BLaER1 treated with 17β-estradiol and CSF1 and Interleukin-3, amounts not matched to agents 10 nM and 100 nM (cell line): ENCODE data around the gene ZNF213.

Source experiments
- H3K27ac ChIP-seq, 11 experiments: shearing (Covaris generic); formaldehyde crosslinking; 2 replicates each; pipeline ENCODE4 v1.8.1; 2022
- H3K27me3 ChIP-seq, 11 experiments: shearing (Covaris generic); formaldehyde crosslinking; 2 replicates each; pipeline ENCODE4 v1.8.1; 2022
- H3K36me3 ChIP-seq, 11 experiments: shearing (Covaris generic); formaldehyde crosslinking; 2 replicates each; pipeline ENCODE4 v1.8.1; 2022
- H3K4me1 ChIP-seq, 10 experiments: shearing (Covaris generic); formaldehyde crosslinking; 2 replicates each; pipeline ENCODE4 v1.8.1; 2022
- H3K4me2 ChIP-seq, 11 experiments: shearing (Covaris generic); formaldehyde crosslinking; 2 replicates each; pipeline ENCODE4 v1.8.1; 2022
- H3K4me3 ChIP-seq, 10 experiments: shearing (Covaris generic); formaldehyde crosslinking; 2 replicates each; pipeline ENCODE4 v1.8.1; 2022
- H3K9ac ChIP-seq, 11 experiments: shearing (Covaris generic); formaldehyde crosslinking; 2 replicates each; pipeline ENCODE4 v1.8.1; 2022
- H3K9me3 ChIP-seq, 11 experiments: shearing (Covaris generic); formaldehyde crosslinking; replicated peaks in 1 of 11; 2 replicates each; pipeline ENCODE4 v1.8.1; 2022
- H4K20me1 ChIP-seq, 11 experiments: shearing (Covaris generic); formaldehyde crosslinking; 2 replicates each; pipeline ENCODE4 v1.8.1; 2022
- Cebpa-rat ChIP-seq, 11 experiments: shearing (Covaris generic); IDR thresholded peaks; 2 replicates each; pipeline ENCODE4 v1.8.1; 2022

ZNF213 gene

DNA sequence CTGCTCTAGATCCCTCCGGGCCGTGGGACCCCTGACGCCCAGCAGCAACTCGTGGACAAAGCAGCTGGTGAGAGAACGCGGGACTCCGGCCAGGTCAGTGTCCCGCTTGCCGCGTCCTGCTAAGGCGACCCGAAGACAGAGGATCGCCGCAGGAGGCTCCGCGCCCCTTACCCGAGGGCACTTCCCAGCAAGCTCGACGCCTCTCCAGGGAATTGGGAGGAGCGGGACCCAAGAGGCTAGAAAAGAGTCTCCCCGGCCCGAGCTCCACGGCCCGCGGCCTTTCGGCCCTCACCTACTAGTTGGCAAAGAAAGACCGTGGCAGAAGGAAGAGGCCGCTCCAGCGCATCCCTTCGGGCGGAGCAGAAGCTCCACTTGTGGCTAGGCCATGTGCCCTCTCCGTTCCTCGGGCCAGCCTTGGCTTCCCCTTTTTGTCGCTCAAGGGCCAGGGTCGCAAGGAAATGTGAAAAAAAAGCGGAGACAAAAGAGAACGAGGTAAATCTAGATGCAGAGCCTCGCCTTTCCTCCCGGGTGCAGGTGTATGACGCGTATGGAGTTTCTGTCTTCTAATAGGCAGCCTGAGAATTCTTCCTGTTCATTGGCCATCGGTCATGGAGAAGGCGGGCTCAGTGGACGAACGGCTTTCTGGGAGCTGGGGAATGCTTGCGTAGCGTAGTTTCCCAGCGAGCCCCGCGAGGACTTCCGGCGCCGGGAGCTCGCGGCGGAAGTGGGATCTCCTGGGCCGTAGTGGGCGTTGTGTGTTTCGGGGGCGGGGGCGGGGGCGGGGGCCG lies at the start of gene ZNF213:
Gene ZNF213, plus strand, starts transcription at position 692 of the 788 bp plus-strand sequence. CDS start 2,252 bp downstream, outside the sequence.
- Histone ChIP-seq H3K27ac (peak within 1 kb of the TSS; percentile 77 to 97 (median 93)), H3K4me3 (peak within 1 kb of the TSS; percentile 81 to 98 (median 86)), H3K36me3 (peaks cover 13 to 46% (median 39%) of the 10 kb centered on the region in 11 experiments; a peak in 20 of 22 replicates), H3K9ac (peak within 1 kb of the TSS; percentile 89 to 99 (median 94)), H3K4me1 (peaks cover 50 to 69% (median 65%) of the 10 kb centered on the region in 10 experiments), H3K4me2 (peak within 1 kb of the TSS; percentile 82 to 98 (median 91)), H3K27me3 (no peaks in the 10 kb centered on the region), H4K20me1 (peaks cover 0 to 21% (median 0%) of the 10 kb centered on the region in 11 experiments; a peak in 5 of 22 replicates), H3K9me3 (no peaks in the 10 kb centered on the region)
- no peak for TF ChIP-seq Cebpa-rat (IDR thresholded peaks at IDR 0.05)

DNA sequence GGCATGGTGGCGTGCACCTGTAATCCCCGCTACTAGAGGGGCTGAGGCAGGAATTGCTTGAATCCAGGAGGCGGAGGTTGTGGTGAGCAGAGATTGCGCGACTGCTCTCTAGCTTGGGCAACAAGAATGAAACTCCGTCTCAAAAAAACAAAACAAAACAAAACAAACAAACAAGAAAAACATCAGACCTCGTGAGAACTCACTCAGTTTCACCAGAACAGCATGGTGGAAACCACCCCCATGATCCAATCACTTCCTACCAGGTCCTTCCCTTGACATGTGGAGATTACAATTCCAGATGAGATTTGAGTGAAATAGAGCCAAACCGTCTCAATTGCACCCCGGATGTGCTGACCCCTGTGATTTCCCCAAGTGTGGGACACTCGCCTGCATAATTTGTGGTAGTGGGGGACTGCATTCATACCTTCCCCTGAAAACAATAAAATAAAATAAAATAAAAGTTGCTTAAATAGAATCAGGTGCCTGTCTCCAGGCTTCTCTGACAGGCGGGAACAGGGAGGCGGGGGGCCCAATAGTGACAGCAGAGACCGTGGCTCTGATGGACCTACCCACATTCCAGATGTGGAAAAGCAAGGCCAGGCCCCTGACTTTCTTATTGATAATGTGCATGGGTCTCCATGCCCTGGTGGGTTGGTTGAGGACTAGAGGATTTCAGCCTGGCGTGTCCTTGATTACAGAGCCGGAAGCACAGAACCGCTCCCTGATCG lies 48.8 kb upstream of the ZNF213 start:
- H3K9ac ChIP-seq = peak overlapping the region; percentile 44 to 76 (median 63); a peak in 18 of 22 replicates
- no peak for TF ChIP-seq Cebpa-rat (IDR thresholded peaks at IDR 0.05)
- H3K27ac ChIP-seq = peak overlapping the region; percentile 51 to 79 (median 65); a peak in 21 of 22 replicates
- peaks cover 0 to 3% (median 0%) of the 10 kb centered on the region in 11 experiments; a peak in 3 of 22 replicates for H3K36me3 ChIP-seq
- H3K27me3 ChIP-seq = no peaks in the 10 kb centered on the region
- H3K4me2 ChIP-seq = peak overlapping the region; percentile 80 to 100 (median 90)
- peaks cover 0 to 5% (median 4%) of the 10 kb centered on the region in 11 experiments; a peak in 18 of 22 replicates for H3K9me3 ChIP-seq
- no peaks in the 10 kb centered on the region for H4K20me1 ChIP-seq
- peaks cover 31 to 60% (median 48%) of the 10 kb centered on the region in 10 experiments for H3K4me1 ChIP-seq
- H3K4me3 ChIP-seq = peak overlapping the region in 8 of 10 experiments; percentile 39 to 62 (median 48); a peak in 15 of 20 replicates

GRCh38 chr16:3086596-3087242 lies 48.1 kb upstream of the ZNF213 start:
- peak overlapping the region; percentile 44 to 76 (median 63); a peak in 21 of 22 replicates for H3K9ac ChIP-seq
- H3K4me3 ChIP-seq = peak overlapping the region; percentile 1 to 62 (median 46); a peak in 17 of 20 replicates
- no peaks in the 10 kb centered on the region for H3K9me3 ChIP-seq
- peaks cover 34 to 66% (median 53%) of the 10 kb centered on the region in 10 experiments for H3K4me1 ChIP-seq
- H3K27me3 ChIP-seq = no peaks in the 10 kb centered on the region
- H3K36me3 ChIP-seq = no peaks in the 10 kb centered on the region
- H4K20me1 ChIP-seq = no peaks in the 10 kb centered on the region
- peak overlapping the region; percentile 80 to 100 (median 90) for H3K4me2 ChIP-seq
- no peak for TF ChIP-seq Cebpa-rat (IDR thresholded peaks at IDR 0.05)
- H3K27ac ChIP-seq = peak overlapping the region; percentile 51 to 79 (median 65); a peak in 21 of 22 replicates

DNA sequence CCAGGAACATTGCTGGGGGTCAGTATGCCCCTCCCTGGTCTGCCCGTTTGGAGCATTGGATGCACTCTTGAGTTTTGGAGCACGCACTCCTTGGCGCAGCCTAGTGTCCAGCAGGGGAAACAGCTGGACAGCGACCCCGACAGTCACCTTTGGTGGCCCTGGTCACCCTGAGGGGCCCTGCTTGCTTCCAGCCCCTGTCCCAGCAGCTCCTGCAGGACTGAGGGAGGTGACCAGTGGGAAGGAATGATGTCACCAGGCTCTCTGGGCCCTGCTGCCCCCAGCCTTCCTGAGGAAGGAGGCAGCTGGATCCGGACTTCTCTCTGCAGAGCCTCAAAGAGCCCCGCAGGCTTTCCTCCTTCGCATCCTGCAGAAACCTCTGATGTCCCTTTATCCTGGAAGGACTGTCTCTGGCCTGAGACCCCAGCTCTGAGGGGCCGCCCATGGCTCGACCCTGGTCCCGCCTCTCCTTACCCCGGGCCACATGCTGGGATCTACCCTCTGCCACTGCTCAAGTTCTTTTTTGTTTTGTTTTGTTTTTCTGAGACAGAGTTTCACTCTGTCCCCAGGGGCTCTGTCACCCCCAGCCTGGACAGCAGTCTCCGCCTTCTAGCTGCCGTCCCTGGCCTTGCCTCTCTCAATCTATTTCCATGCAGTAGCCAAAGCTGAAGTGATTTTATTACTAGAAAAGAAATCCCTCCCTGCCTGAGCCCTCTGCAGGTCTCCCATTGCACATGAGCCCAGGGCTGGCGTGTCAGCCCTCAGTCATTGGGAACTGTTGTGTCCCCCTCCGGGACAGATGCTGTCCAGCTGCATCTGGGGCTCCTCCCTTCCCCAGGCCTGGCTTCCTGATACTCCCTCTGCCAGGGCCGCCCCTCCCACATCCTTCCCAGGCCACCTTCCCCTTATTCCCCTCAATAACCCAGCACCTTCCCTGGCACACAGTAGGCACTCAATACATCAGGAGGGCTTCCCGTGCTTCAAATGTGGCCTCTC lies 47.3 kb upstream of the ZNF213 start:
- H3K4me1 ChIP-seq = peaks cover 41 to 75% (median 62%) of the 10 kb centered on the region in 10 experiments
- H4K20me1 ChIP-seq = no peaks in the 10 kb centered on the region
- no peak for TF ChIP-seq Cebpa-rat (IDR thresholded peaks at IDR 0.05)
- H3K9ac ChIP-seq = peak overlapping the region; percentile 44 to 76 (median 63); a peak in 19 of 22 replicates
- H3K4me3 ChIP-seq = peak overlapping the region; percentile 1 to 62 (median 46); a peak in 18 of 20 replicates
- H3K27me3 ChIP-seq = peaks cover 0 to 3% (median 0%) of the 10 kb centered on the region in 11 experiments; a peak in 1 of 22 replicates
- H3K4me2 ChIP-seq = peak overlapping the region; percentile 80 to 100 (median 90)
- H3K27ac ChIP-seq = peak overlapping the region; percentile 51 to 79 (median 65); a peak in 21 of 22 replicates
- H3K36me3 ChIP-seq = no peaks in the 10 kb centered on the region
- H3K9me3 ChIP-seq = no peaks in the 10 kb centered on the region

GRCh38 chr16:3088450-3088849 lies 46.4 kb upstream of the ZNF213 start:
- Histone ChIP-seq H3K9me3 (no peaks in the 10 kb centered on the region), H3K36me3 (no peaks in the 10 kb centered on the region), H3K4me1 (peaks cover 41 to 84% (median 71%) of the 10 kb centered on the region in 10 experiments), H3K27me3 (peaks cover 0 to 4% (median 0%) of the 10 kb centered on the region in 11 experiments; a peak in 1 of 22 replicates), H3K27ac (peak overlapping the region in 3 of 11 experiments; percentile 64 to 79 (median 78); a peak in 4 of 22 replicates), H4K20me1 (no peaks in the 10 kb centered on the region), H3K9ac (peak overlapping the region in 3 of 11 experiments; percentile 9 to 68 (median 66); a peak in 2 of 22 replicates), H3K4me3 (no peak overlapping the region), H3K4me2 (peak overlapping the region in 10 of 11 experiments; percentile 80 to 100 (median 88); a peak in 20 of 22 replicates)
- no peak for TF ChIP-seq Cebpa-rat (IDR thresholded peaks at IDR 0.05)

DNA sequence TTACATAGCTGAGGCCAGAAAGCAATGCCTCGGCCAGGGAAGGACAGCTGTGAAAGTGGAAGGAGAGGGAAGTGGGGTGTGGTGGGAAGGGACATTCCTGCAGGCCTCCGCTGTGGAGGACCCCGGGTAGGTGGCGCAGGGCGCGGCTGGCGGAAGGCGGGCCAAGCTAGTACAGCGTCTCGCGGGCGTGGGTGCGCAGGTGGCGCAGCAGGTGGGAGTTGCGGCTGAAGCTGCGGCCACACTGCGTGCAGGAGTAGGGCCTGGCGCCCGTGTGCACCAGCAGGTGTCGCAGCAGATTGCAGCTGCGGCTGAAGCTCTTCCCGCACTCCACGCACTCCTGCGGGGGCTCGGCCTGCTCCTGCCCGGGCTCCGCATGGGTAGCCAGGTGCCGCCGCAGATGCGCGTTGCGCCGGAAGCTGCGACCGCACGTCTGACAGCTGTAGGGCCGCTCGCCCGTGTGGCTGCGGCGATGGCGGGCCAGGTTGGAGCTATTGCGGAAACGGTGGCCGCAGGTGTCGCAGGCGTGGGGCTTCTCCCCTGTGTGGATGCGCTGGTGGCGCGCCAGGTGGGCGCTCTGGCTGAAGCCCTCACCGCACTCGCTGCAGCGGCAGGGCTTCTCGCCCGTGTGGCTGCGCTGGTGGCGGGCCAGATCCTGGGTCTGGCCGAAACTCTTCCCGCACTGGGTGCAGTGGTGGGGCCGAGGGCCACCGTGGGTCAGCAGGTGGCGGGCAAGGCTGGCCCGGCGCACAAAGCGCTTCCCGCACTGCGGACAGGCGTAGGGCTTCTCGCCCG lies 45.7 kb upstream of the ZNF213 start:
- Histone ChIP-seq H3K9ac (no peak overlapping the region), H3K27ac (peak overlapping the region in 1 of 11 experiments; percentile 78; a peak in 1 of 22 replicates), H3K4me1 (peaks cover 41 to 89% (median 77%) of the 10 kb centered on the region in 10 experiments), H4K20me1 (no peaks in the 10 kb centered on the region), H3K36me3 (no peaks in the 10 kb centered on the region), H3K4me2 (peak overlapping the region in 9 of 11 experiments; percentile 80 to 100 (median 90); a peak in 13 of 22 replicates), H3K4me3 (no peak overlapping the region), H3K27me3 (peaks cover 0 to 4% (median 0%) of the 10 kb centered on the region in 11 experiments; a peak in 1 of 22 replicates), H3K9me3 (no peaks in the 10 kb centered on the region)
- no peak for TF ChIP-seq Cebpa-rat (IDR thresholded peaks at IDR 0.05)
